ENCODE results near the gene LRRFIP2. TPM values are rescaled to one million over a fixed set of nuclear protein-coding genes. Genes with fewer than 3 reads are reported as not detected.

Gene LRRFIP2
- total RNA-seq, 1 experiment from 2014 or later: 40.2 TPM

GRCh38 chr3:37086918-37087317 lies 87.5 kb downstream of the LRRFIP2 start:
- no peaks in the 10 kb centered on the region for H3K9me3 ChIP-seq (ENCODE audit: insufficient read depth, low read depth)
- no peak for DNase-seq
- peaks cover 5% of the 10 kb centered on the region; the same call in 1 of the 2 replicates for H3K36me3 ChIP-seq (ENCODE audit: low read depth)
- no peaks in the 10 kb centered on the region for H3K4me1 ChIP-seq (replicated peaks; ENCODE audit: insufficient read depth)
- no peaks in the 10 kb centered on the region for H3K9me2 ChIP-seq (ENCODE audit: insufficient read depth)
- no peaks in the 10 kb centered on the region for H3K27me3 ChIP-seq (ENCODE audit: insufficient read depth, low read depth)
- no peak overlapping the region for H3K27ac ChIP-seq
- H2AFZ ChIP-seq: no peak overlapping the region
- no peak overlapping the region for H3K4me3 ChIP-seq
- no peaks in the 10 kb centered on the region for H4K20me1 ChIP-seq (ENCODE audit: insufficient read depth)
- no TSS peak for BruUV-seq (replicated peaks)
- POLR2A ChIA-PET (ENCODE audit: unreplicated experiment): no interaction called here
- intact Hi-C loops (cut with micrococcal nuclease; ENCODE audit: unreplicated experiment): no loop called here
- CTCF ChIA-PET: no interaction called here
- TF ChIP-seq EZH2 (IDR thresholded peaks at IDR 0.05; ENCODE audit: low read depth) (no peak), CTCF (conservative IDR thresholded peaks at IDR 0.05) (no peak)
- no peak overlapping the region for H3K4me2 ChIP-seq
- H3F3A ChIP-seq (ENCODE audit: insufficient read depth, low read depth): no peaks in the 10 kb centered on the region
- no peaks in the 10 kb centered on the region for H3K79me2 ChIP-seq (ENCODE audit: low read depth)

- Histone ChIP-seq H3K36me3 (ENCODE audit: low read depth) (peaks cover 5% of the 10 kb centered on the region; the same call in 1 of the 2 replicates), H3K79me2 (ENCODE audit: low read depth) (no peaks in the 10 kb centered on the region), H3F3A (ENCODE audit: insufficient read depth, low read depth) (no peaks in the 10 kb centered on the region), H3K4me3 (no peak overlapping the region), H3K27ac (no peak overlapping the region), H3K4me1 (replicated peaks; ENCODE audit: insufficient read depth) (no peaks in the 10 kb centered on the region), H4K20me1 (ENCODE audit: insufficient read depth) (no peaks in the 10 kb centered on the region), H3K27me3 (ENCODE audit: insufficient read depth, low read depth) (no peaks in the 10 kb centered on the region), H2AFZ (no peak overlapping the region), H3K4me2 (no peak overlapping the region), H3K9me3 (ENCODE audit: insufficient read depth, low read depth) (no peaks in the 10 kb centered on the region), H3K9me2 (ENCODE audit: insufficient read depth) (no peaks in the 10 kb centered on the region)
- ChIA-PET CTCF (no interaction called here), POLR2A (ENCODE audit: unreplicated experiment) (no interaction called here)
- TF ChIP-seq CTCF (conservative IDR thresholded peaks at IDR 0.05) (no peak), EZH2 (IDR thresholded peaks at IDR 0.05; ENCODE audit: low read depth) (no peak)
- BruUV-seq (replicated peaks): no TSS peak
- no peak for DNase-seq
- intact Hi-C loops (cut with micrococcal nuclease; ENCODE audit: unreplicated experiment): loop anchor here (5.0 kb wide), 1 partner anchor 130 kb away; no protein-coding TSS in a partner anchor
These were observed 92.1 kb downstream of the LRRFIP2 start for GRCh38 chr3:37082317-37082716.

- H3K27me3 ChIP-seq (ENCODE audit: insufficient read depth, low read depth): no peaks in the 10 kb centered on the region
- no peak for TF ChIP-seq EZH2 (IDR thresholded peaks at IDR 0.05; ENCODE audit: low read depth)
- no peak for TF ChIP-seq CTCF (conservative IDR thresholded peaks at IDR 0.05)
- no peak overlapping the region for H3K4me3 ChIP-seq
- H3K9me2 ChIP-seq (ENCODE audit: insufficient read depth): no peaks in the 10 kb centered on the region
- no peaks in the 10 kb centered on the region for H3K4me1 ChIP-seq (replicated peaks; ENCODE audit: insufficient read depth)
- no peaks in the 10 kb centered on the region for H4K20me1 ChIP-seq (ENCODE audit: insufficient read depth)
- H3K27ac ChIP-seq: no peak overlapping the region
- no peaks in the 10 kb centered on the region for H3K9me3 ChIP-seq (ENCODE audit: insufficient read depth, low read depth)
- CTCF ChIA-PET: no interaction called here
- no peak overlapping the region for H2AFZ ChIP-seq
- no peak for DNase-seq
- no peaks in the 10 kb centered on the region for H3K36me3 ChIP-seq (ENCODE audit: low read depth)
- H3K4me2 ChIP-seq: no peak overlapping the region
- no TSS peak for BruUV-seq (replicated peaks)
- H3K79me2 ChIP-seq (ENCODE audit: low read depth): no peaks in the 10 kb centered on the region
- POLR2A ChIA-PET (ENCODE audit: unreplicated experiment): no interaction called here
- H3F3A ChIP-seq (ENCODE audit: insufficient read depth, low read depth): no peaks in the 10 kb centered on the region
- intact Hi-C loops (cut with micrococcal nuclease; ENCODE audit: unreplicated experiment): no loop called here
These were observed 98.4 kb downstream of the LRRFIP2 start for GRCh38 chr3:37075955-37076354.

Data from PC-9 (cell line).